Transverse colon (tissue), 4 donors: Measurements from ENCODE around the gene EMD. TPM values are rescaled to one million over a fixed set of nuclear protein-coding genes. Genes with fewer than 3 reads are reported as not detected.

Experiments
- DNase-seq: peaks from one replicate; pipeline ENCODE4 v3.0.0-alpha.2; 2019
- H3K27ac ChIP-seq, 4 donors: fragments of 200-600 bp; sonication (generic); 2 replicates each; pipeline ENCODE4 v1.5.1; 2016 to 2018; ENCODE audit warnings: inconsistent platforms in 4 of 4
- H3K27me3 ChIP-seq: fragments of 200-600 bp; sonication (generic); 2 replicates; pipeline ENCODE4 v1.5.1; 2017; ENCODE audit warnings: inconsistent platforms
- H3K36me3 ChIP-seq, 4 donors: fragments of 200-600 bp; sonication (generic); 2 replicates each; pipeline ENCODE4 v1.5.1; 2017 to 2019; ENCODE audit warnings: inconsistent platforms in 4 of 4
- H3K4me1 ChIP-seq, 4 donors: fragments of 200-600 bp; sonication (generic); 2 replicates each; pipeline ENCODE4 v1.5.1; 2017 to 2020; ENCODE audit warnings: inconsistent platforms in 4 of 4
- H3K4me3 ChIP-seq, 4 donors: fragments of 200-600 bp; sonication (generic); 1 replicate in 1 of 4; 2 replicates in 3 of 4; pipeline versions ENCODE4 v1.5.1 to v1.6.1; 2017 to 2019; ENCODE audit warnings: inconsistent platforms in 4 of 4
- H3K9me3 ChIP-seq, 2 donors: fragments of 200-600 bp; sonication (generic); 2 replicates each; pipeline ENCODE4 v1.5.1; 2017 to 2019; ENCODE audit warnings: inconsistent platforms in 2 of 2
- EP300 ChIP-seq: sonication (generic); formaldehyde crosslinking; IDR thresholded peaks from one replicate; pipeline ENCODE4 v1.6.1; 2017; ENCODE audit warnings: antibody characterized with exemption, low read depth
- POLR2A ChIP-seq: fragments of 450-650 bp; IDR thresholded peaks from one replicate; pipeline ENCODE4 v1.6.1; 2016; ENCODE audit warnings: antibody characterized with exemption, mild to moderate bottlenecking, moderate library complexity
- POLR2AphosphoS5 ChIP-seq, 3 donors: sonication (generic); formaldehyde crosslinking; IDR thresholded peaks; one replicate each; pipeline ENCODE4 v1.6.1; 2016; ENCODE audit warnings: antibody characterized with exemption in 3 of 3
- WGBS, 2 donors: methylation state at CpG; one replicate each; pipeline ENCODE4 v1.1.5; 2018; ENCODE audit warnings: low coverage in 1 of 2; 5-methylcytosine and 5-hydroxymethylcytosine counted together
- in situ Hi-C, 4 donors: fragments of 200-750 bp; cut with MboI; loops; one replicate each; pipeline versions ENCODE4 v1.15.0 to v1.15.1; 2017; ENCODE audit warnings: low sequenced_read_pairs in 3 of 4, low pct_ligation_motif_present in 1 of 4, low pct_unique_long_range_greater_than_20kb in 1 of 4
- intact Hi-C: fragments of 100-400 bp; cut with DNase I; formaldehyde crosslinking; loops from one replicate; pipeline ENCODE4 v1.15.1; 2023; ENCODE audit warnings: low total_unique reads
- total RNA-seq, 4 donors: library from RNA; depleted of rRNA; stranded (reverse); fragments of >200 nt; gene quantifications; one replicate each; pipeline ENCODE4 v1.1.0, GENCODE V29; 2016
- TF ChIP-seq, protein P1 (sequence below), 5 experiments: fragments of 200-600 bp in 3 of 5; fragments of 450-650 bp in 2 of 5; sonication (generic) in 3 of 5; IDR thresholded peaks; 1 replicate in 2 of 5; 2 replicates in 3 of 5; pipeline ENCODE4 v1.5.1; 2016 to 2017; ENCODE audit warnings: antibody characterized with exemption in 5 of 5, inconsistent platforms in 3 of 5, mild to moderate bottlenecking in 2 of 5, moderate library complexity in 1 of 5

Gene EMD
- total RNA-seq, 4 donors from 2014 or later = 27.3 to 89.8 (median 55.5) TPM

- peaks cover 0 to 24% (median 12%) of the 10 kb centered on the region in 4 donors for H3K4me1 ChIP-seq
- intact Hi-C loops = no loop called here
- DNase-seq = peak; percentile 58
- no peaks in the 10 kb centered on the region for H3K36me3 ChIP-seq
- peaks cover 14% of the 10 kb centered on the region for H3K27me3 ChIP-seq
- H3K4me3 ChIP-seq = peak within 1 kb of the TSS; percentile 34 to 63 (median 49)
- peak within 1 kb of the TSS; percentile 95 to 99 (median 97) for H3K27ac ChIP-seq
- no peaks in the 10 kb centered on the region for H3K9me3 ChIP-seq
- WGBS, 2 donors = 62% methylated on average over 57 of the region's 95 CpGs; no CpG with 5 or more reads in 1 of the 2 donors
- in situ Hi-C loops = no loop called here
- no peak for TF ChIP-seq POLR2A
- no peak for TF ChIP-seq EP300
- TF ChIP-seq POLR2AphosphoS5 (IDR thresholded peaks at IDR 0.05) = peak in 2 of 3 donors; percentile 30 to 56
- TF ChIP-seq, protein P1, sequence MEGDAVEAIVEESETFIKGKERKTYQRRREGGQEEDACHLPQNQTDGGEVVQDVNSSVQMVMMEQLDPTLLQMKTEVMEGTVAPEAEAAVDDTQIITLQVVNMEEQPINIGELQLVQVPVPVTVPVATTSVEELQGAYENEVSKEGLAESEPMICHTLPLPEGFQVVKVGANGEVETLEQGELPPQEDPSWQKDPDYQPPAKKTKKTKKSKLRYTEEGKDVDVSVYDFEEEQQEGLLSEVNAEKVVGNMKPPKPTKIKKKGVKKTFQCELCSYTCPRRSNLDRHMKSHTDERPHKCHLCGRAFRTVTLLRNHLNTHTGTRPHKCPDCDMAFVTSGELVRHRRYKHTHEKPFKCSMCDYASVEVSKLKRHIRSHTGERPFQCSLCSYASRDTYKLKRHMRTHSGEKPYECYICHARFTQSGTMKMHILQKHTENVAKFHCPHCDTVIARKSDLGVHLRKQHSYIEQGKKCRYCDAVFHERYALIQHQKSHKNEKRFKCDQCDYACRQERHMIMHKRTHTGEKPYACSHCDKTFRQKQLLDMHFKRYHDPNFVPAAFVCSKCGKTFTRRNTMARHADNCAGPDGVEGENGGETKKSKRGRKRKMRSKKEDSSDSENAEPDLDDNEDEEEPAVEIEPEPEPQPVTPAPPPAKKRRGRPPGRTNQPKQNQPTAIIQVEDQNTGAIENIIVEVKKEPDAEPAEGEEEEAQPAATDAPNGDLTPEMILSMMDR (IDR thresholded peaks at IDR 0.05) = no peak
These were observed 4.6 kb upstream of the EMD start, which contains the start of gene FLNA for GRCh38 chrX:154374313-154375155. FLNA (minus strand) TSS chrX:154374634; CDS start chrX:154371245, 3,389 bp downstream.

DNA sequence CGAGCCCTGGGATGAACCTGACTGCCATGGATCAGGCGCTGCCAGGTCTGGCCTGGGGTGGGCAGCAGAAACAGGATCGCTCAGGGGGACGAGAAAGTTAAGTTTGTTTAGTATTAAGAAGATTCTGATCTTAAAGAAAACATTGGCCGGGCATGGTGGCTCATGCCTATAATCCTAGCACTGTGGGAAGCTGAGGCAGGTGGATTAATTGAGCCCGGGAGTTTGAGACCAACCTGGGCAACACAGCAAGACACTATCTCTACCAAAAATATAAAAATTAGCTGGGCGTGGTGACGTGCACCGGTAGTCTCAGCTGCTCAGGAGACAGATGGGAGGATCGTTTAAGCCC is 4.0 kb upstream of the EMD start:
- in situ Hi-C loops = no loop called here
- TF ChIP-seq, protein P1 (IDR thresholded peaks at IDR 0.05) = no peak
- TF ChIP-seq POLR2AphosphoS5 (IDR thresholded peaks at IDR 0.05) (no peak), EP300 (no peak), POLR2A (no peak)
- no peak for DNase-seq
- H3K9me3 ChIP-seq = no peaks in the 10 kb centered on the region
- intact Hi-C loops = no loop called here
- H3K36me3 ChIP-seq = no peaks in the 10 kb centered on the region
- peaks cover 14% of the 10 kb centered on the region for H3K27me3 ChIP-seq
- H3K4me3 ChIP-seq = peak overlapping the region in 2 of 4 donors; percentile 48 to 63
- H3K4me1 ChIP-seq = peaks cover 0 to 28% (median 13%) of the 10 kb centered on the region in 4 donors
- WGBS, 2 donors = 66% methylated on average over 10 of the region's 10 CpGs; no CpG with 5 or more reads in 1 of the 2 donors
- H3K27ac ChIP-seq = peak overlapping the region; percentile 95 to 99 (median 97)

GRCh38 chrX:154376774-154377173 is 2.3 kb upstream of the EMD start:
- no peaks in the 10 kb centered on the region for H3K9me3 ChIP-seq
- intact Hi-C loops = no loop called here
- peaks cover 0 to 36% (median 15%) of the 10 kb centered on the region in 4 donors for H3K4me1 ChIP-seq
- 67% methylated on average over 3 of the region's 3 CpGs; no CpG with 5 or more reads in 1 of the 2 donors for WGBS, 2 donors
- no peak for DNase-seq
- H3K36me3 ChIP-seq = no peaks in the 10 kb centered on the region
- peak overlapping the region; percentile 95 to 99 (median 97) for H3K27ac ChIP-seq
- peaks cover 5% of the 10 kb centered on the region for H3K27me3 ChIP-seq
- in situ Hi-C loops = no loop called here
- TF ChIP-seq, protein P1 (IDR thresholded peaks at IDR 0.05) = no peak
- no peak for TF ChIP-seq EP300
- no peak for TF ChIP-seq POLR2AphosphoS5 (IDR thresholded peaks at IDR 0.05)
- no peak for TF ChIP-seq POLR2A
- H3K4me3 ChIP-seq = no peak overlapping the region

- peak overlapping the region; percentile 95 to 99 (median 97) for H3K27ac ChIP-seq
- in situ Hi-C loops (no loop called here), intact Hi-C loops (no loop called here)
- peak; percentile 61 for DNase-seq
- peak; percentile 77 for TF ChIP-seq POLR2A
- TF ChIP-seq, protein P1 (IDR thresholded peaks at IDR 0.05) = no peak
- TF ChIP-seq POLR2AphosphoS5 (IDR thresholded peaks at IDR 0.05) = peak; percentile 77 to 91 (median 85)
- peaks cover 0 to 27% (median 13%) of the 10 kb centered on the region in 4 donors for H3K4me1 ChIP-seq
- 61% methylated on average over 65 of the region's 79 CpGs; no CpG with 5 or more reads in 1 of the 2 donors for WGBS, 2 donors
- H3K4me3 ChIP-seq = peak overlapping the region; percentile 37 to 55 (median 44)
- no peaks in the 10 kb centered on the region for H3K9me3 ChIP-seq
- H3K27me3 ChIP-seq = no peaks in the 10 kb centered on the region
- no peaks in the 10 kb centered on the region for H3K36me3 ChIP-seq
These were observed 866 bp upstream of the EMD start for GRCh38 chrX:154378059-154378798.
